ENCODE measurements around the gene MAPK10. TPM values are rescaled to one million over a fixed set of nuclear protein-coding genes. Genes with fewer than 3 reads are reported as not detected.

Gene MAPK10
- total RNA-seq, 1 experiment from 2014 or later = 4.7 TPM

DNA sequence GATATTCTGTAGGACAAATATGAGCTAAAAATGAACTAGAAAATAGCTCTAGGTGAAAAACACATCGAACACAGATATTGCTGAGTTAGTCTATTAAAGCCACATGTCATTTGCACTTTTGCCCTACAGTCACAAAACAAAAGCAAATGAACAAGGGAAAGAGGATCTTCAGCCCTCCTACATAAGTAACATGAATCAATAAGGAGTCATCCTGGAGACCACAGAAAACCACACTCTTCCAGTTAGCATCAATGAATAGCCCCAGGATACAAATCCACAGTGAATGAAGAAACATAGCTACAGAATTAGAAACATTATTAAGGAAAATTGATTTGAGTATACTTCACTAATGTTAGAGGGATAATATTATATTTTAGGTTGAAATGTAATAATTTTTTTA, 311.4 kb downstream of the MAPK10 start:
- H3K27me3 Mint-ChIP-seq (ENCODE audit: low read depth) = no peaks in the 10 kb centered on the region
- no peak overlapping the region for H3K27ac Mint-ChIP-seq
- Histone ChIP-seq H3K27ac (ENCODE audit: insufficient read length, low read depth, low read length) (no peak overlapping the region), H2BK120ac (ENCODE audit: low read depth, low read length, poor library complexity, severe bottlenecking) (no peak overlapping the region), H3K9me3 (ENCODE audit: control insufficient read depth, low read depth, low read length) (no peaks in the 10 kb centered on the region), H3K9ac (ENCODE audit: extremely low read depth, insufficient read length, low read length) (no peak overlapping the region), H4K20me1 (ENCODE audit: control insufficient read depth, insufficient read depth, insufficient read length) (no peaks in the 10 kb centered on the region), H3K23ac (ENCODE audit: insufficient read length, low read depth, low read length) (no peak overlapping the region), H3K4ac (ENCODE audit: low read depth, low read length) (no peak overlapping the region), H2BK20ac (ENCODE audit: low read depth, low read length, poor library complexity, severe bottlenecking) (no peak overlapping the region), H3K4me2 (ENCODE audit: insufficient read depth, insufficient read length, low read length) (no peak overlapping the region), H2AK5ac (ENCODE audit: insufficient read length, low read length) (no peak overlapping the region), H3K4me1 (ENCODE audit: insufficient read depth, low read length) (peaks cover 3% of the 10 kb centered on the region; the same call in 1 of the 2 replicates), H2AFZ (ENCODE audit: low read length) (no peak overlapping the region), H2BK15ac (ENCODE audit: low read depth, low read length) (no peak overlapping the region), H3K79me2 (ENCODE audit: insufficient read depth, low read length) (no peaks in the 10 kb centered on the region), H3T11ph (ENCODE audit: low read length) (no peak overlapping the region), H3K18ac (ENCODE audit: insufficient read length, low read depth, low read length) (no peak overlapping the region), H2BK5ac (ENCODE audit: insufficient read length, low read length) (no peak overlapping the region), H3K27me3 (ENCODE audit: insufficient read depth, low read length) (no peaks in the 10 kb centered on the region; the same call in 1 of the 2 replicates), H3K79me1 (ENCODE audit: insufficient read depth, low read depth, low read length, poor library complexity, severe bottlenecking) (no peaks in the 10 kb centered on the region), H2BK12ac (ENCODE audit: insufficient read length, low read depth, low read length) (no peak overlapping the region), H3K23me2 (ENCODE audit: insufficient read length, low read depth, low read length, poor library complexity, severe bottlenecking) (no peaks in the 10 kb centered on the region), H4K5ac (ENCODE audit: insufficient read length, low read depth, low read length) (no peak overlapping the region), H3K56ac (ENCODE audit: insufficient read length, low read depth, low read length) (no peak overlapping the region), H3K14ac (ENCODE audit: insufficient read depth, low read length) (no peak overlapping the region), H4K91ac (ENCODE audit: insufficient read length, low read depth, low read length) (no peak overlapping the region), H4K8ac (replicated peaks; ENCODE audit: insufficient read length, low read depth, low read length) (no peak overlapping the region)
- TF ChIP-seq, protein P1, sequence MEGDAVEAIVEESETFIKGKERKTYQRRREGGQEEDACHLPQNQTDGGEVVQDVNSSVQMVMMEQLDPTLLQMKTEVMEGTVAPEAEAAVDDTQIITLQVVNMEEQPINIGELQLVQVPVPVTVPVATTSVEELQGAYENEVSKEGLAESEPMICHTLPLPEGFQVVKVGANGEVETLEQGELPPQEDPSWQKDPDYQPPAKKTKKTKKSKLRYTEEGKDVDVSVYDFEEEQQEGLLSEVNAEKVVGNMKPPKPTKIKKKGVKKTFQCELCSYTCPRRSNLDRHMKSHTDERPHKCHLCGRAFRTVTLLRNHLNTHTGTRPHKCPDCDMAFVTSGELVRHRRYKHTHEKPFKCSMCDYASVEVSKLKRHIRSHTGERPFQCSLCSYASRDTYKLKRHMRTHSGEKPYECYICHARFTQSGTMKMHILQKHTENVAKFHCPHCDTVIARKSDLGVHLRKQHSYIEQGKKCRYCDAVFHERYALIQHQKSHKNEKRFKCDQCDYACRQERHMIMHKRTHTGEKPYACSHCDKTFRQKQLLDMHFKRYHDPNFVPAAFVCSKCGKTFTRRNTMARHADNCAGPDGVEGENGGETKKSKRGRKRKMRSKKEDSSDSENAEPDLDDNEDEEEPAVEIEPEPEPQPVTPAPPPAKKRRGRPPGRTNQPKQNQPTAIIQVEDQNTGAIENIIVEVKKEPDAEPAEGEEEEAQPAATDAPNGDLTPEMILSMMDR (conservative IDR thresholded peaks at IDR 0.05) = no peak
- no peaks in the 10 kb centered on the region for H3K9me3 Mint-ChIP-seq
- WGBS (ENCODE audit: extremely low coverage, insufficient read length, low lambda C conversion rate) = no CpG with 5 or more reads among the region's 1 CpG
- no peaks in the 10 kb centered on the region for H3K36me3 Mint-ChIP-seq (ENCODE audit: insufficient read depth in 1 of 3, low read depth in 3 of 3)
- no peak for DNase-seq
- H3K4me3 Mint-ChIP-seq = no peak overlapping the region
- peaks cover 10 to 11% of the 10 kb centered on the region in 2 experiments for H3K4me1 Mint-ChIP-seq
